ENCODE data around the gene RHOBTB3. TPM values are rescaled to one million over a fixed set of nuclear protein-coding genes. Genes with fewer than 3 reads are reported as not detected.

Gene RHOBTB3
- total and polyA plus RNA-seq, 8 donors, result 26.5 to 93.0 (median 64.1) TPM

DNA sequence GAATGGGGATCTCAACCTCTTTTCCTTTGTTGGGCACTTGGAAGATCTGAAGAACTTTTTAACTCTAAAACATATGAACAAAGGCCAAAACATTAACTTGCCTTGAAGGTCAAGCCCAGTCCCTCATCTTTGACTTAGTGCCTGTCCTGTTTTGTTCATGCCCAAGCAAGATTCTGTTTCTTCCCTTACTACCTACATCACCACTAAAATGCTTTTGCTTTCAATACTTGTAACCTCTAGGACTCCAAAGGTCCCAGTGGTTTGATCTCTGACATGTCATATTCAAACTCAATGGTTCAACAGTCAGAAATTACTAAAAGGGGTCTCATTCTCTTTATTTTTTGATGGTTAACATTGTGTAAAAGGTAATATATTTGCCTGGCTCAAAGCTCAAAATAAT is 67.4 kb downstream of the RHOBTB3 start:
- TF ChIP-seq, protein P1, sequence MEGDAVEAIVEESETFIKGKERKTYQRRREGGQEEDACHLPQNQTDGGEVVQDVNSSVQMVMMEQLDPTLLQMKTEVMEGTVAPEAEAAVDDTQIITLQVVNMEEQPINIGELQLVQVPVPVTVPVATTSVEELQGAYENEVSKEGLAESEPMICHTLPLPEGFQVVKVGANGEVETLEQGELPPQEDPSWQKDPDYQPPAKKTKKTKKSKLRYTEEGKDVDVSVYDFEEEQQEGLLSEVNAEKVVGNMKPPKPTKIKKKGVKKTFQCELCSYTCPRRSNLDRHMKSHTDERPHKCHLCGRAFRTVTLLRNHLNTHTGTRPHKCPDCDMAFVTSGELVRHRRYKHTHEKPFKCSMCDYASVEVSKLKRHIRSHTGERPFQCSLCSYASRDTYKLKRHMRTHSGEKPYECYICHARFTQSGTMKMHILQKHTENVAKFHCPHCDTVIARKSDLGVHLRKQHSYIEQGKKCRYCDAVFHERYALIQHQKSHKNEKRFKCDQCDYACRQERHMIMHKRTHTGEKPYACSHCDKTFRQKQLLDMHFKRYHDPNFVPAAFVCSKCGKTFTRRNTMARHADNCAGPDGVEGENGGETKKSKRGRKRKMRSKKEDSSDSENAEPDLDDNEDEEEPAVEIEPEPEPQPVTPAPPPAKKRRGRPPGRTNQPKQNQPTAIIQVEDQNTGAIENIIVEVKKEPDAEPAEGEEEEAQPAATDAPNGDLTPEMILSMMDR (IDR thresholded peaks at IDR 0.05), result no peak
- peaks cover 0 to 8% of the 10 kb centered on the region in 2 donors for H3K4me1 ChIP-seq
- H3K9me3 ChIP-seq, result no peaks in the 10 kb centered on the region
- no peaks in the 10 kb centered on the region for H3K27me3 ChIP-seq
- intact Hi-C loops (cut with DNase I), result no loop called here
- ATAC-seq (no peak), DNase-seq (no peak)
- H3K27ac ChIP-seq, result no peak overlapping the region
- H3K4me3 ChIP-seq, result no peak overlapping the region
- H3K36me3 ChIP-seq, result no peaks in the 10 kb centered on the region

- Histone ChIP-seq H3K4me3 (no peak overlapping the region), H3K27ac (no peak overlapping the region), H3K4me1 (peaks cover 0 to 8% of the 10 kb centered on the region in 2 donors), H3K9me3 (no peaks in the 10 kb centered on the region), H3K27me3 (no peaks in the 10 kb centered on the region), H3K36me3 (no peaks in the 10 kb centered on the region)
- intact Hi-C loops (cut with DNase I), result no loop called here
- ATAC-seq, result no peak
- TF ChIP-seq, protein P1 (IDR thresholded peaks at IDR 0.05), result no peak
- no peak for DNase-seq
Measured at GRCh38 chr5:95799191-95799835, 68.2 kb downstream of the RHOBTB3 start.

- DNase-seq (no peak), ATAC-seq (no peak)
- intact Hi-C loops (cut with DNase I), result no loop called here
- H3K4me1 ChIP-seq, result peaks cover 0 to 8% of the 10 kb centered on the region in 2 donors
- H3K4me3 ChIP-seq, result no peak overlapping the region
- TF ChIP-seq, protein P1 (IDR thresholded peaks at IDR 0.05), result no peak
- no peaks in the 10 kb centered on the region for H3K9me3 ChIP-seq
- no peaks in the 10 kb centered on the region for H3K36me3 ChIP-seq
- H3K27me3 ChIP-seq, result no peaks in the 10 kb centered on the region
- no peak overlapping the region for H3K27ac ChIP-seq
Measured at GRCh38 chr5:95800553-95800952, 69.4 kb downstream of the RHOBTB3 start.

GRCh38 chr5:95801532-95801931 is 70.4 kb downstream of the RHOBTB3 start:
- ATAC-seq, result peak; percentile 76
- peaks cover 0 to 8% of the 10 kb centered on the region in 2 donors for H3K4me1 ChIP-seq
- H3K27me3 ChIP-seq, result no peaks in the 10 kb centered on the region
- H3K27ac ChIP-seq, result no peak overlapping the region
- H3K36me3 ChIP-seq, result peaks cover 0 to 4% of the 10 kb centered on the region in 2 donors
- intact Hi-C loops (cut with DNase I), result no loop called here
- TF ChIP-seq, protein P1 (IDR thresholded peaks at IDR 0.05), result no peak
- no peak overlapping the region for H3K4me3 ChIP-seq
- DNase-seq, result no peak
- H3K9me3 ChIP-seq, result no peaks in the 10 kb centered on the region

DNA sequence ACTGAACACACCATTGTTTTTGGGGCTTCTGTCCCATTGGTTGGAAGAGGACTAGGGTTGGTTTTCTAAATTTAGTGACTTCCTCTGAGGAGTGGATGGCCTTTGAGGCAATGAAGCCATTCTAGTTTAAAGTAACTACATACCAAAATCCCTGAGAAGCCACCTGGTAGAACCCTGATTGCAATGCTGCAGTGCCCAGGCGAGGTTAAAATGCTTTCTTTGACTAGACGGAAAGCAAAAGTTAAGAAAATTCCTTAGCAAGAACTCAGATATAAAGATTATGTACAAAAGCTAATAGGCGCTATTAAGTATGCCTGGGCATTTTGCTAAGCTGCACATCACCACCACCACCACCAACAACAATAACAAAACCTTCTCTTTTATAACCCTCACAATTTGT is 70.8 kb downstream of the RHOBTB3 start:
- TF ChIP-seq, protein P1 (IDR thresholded peaks at IDR 0.05), result no peak
- Histone ChIP-seq H3K36me3 (peaks cover 0 to 4% of the 10 kb centered on the region in 2 donors), H3K27ac (no peak overlapping the region), H3K4me3 (no peak overlapping the region), H3K9me3 (no peaks in the 10 kb centered on the region), H3K4me1 (peaks cover 0 to 8% of the 10 kb centered on the region in 2 donors), H3K27me3 (no peaks in the 10 kb centered on the region)
- ATAC-seq (no peak), DNase-seq (no peak)
- intact Hi-C loops (cut with DNase I), result no loop called here
